ENCODE results near the gene NXF3.
"Not testable (repeated sequence)": the region's sequence is repeated elsewhere in the genome, so short reads cannot be mapped to it uniquely, and the experiment has no call there.

NXF3 gene

GRCh38 chrX:103092942-103093341, at the start of gene NXF3:
Gene NXF3, minus strand, starts transcription at chrX:103093143. Its CDS starts 120 bp downstream, at chrX:103093023.
- DNase-seq = no peak

DNA sequence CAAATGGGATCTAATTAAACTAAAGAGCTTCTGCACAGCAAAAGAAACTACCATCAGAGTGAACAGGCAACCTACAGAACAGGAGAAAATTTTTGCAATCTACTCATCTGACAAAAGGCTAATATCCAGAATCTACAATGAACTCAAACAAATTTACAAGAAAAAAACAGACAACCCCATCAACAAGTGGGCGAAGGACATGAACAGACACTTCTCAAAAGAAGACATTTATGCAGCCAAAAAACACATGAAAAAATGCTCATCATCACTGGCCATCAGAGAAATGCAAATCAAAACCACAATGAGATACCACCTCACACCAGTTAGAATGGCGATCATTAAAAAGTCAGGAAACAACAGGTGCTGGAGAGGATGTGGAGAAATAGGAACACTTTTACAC, 43.6 kb upstream of the NXF3 start:
- not testable (repeated sequence) for DNase-seq

DNA sequence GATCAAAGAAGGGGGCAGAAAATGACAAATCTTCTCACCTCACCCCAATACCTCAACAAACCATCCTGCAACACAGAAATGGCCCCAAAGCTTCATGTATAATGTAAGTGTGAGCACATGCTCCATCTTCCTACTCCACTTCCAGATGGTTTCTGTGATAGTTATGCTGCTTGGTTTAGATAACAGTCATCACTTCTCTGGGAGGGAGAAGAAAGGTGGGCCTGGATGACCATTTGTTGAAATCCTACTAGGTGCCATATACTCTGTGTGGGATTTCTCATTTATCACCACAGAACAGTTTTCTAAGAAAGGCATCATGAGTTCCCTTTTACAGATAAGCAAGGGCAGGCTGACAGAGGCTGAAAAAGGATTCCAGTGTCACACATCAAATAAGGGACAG, 31.3 kb upstream of the NXF3 start:
- no peak for DNase-seq

GRCh38 chrX:103120748-103121147, 27.8 kb upstream of the NXF3 start:
- DNase-seq = no peak

GRCh38 chrX:103116970-103117369, 24.0 kb upstream of the NXF3 start:
- not testable (repeated sequence) for DNase-seq

DNA sequence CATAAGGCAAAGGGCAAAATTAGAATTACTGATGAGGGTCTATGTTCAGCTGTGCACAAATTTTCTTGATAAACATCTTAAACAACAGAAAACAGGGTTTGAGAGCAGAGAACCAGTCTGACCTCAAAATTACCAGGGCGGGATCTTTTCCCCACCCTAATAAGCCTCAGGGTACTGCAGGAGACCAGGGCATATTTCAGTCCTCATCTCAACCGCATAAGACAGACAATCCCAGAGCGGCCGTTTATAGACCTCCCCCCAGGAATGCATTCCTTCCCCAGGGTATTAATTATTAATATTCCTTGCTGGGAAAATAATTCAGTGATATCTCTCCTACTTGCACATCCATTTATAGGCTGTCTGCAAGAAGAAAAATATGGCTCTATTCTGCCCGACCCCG, 16.6 kb upstream of the NXF3 start:
- DNase-seq = not testable (repeated sequence)

GRCh38 chrX:103107836-103108235, 14.9 kb upstream of the NXF3 start:
- DNase-seq = no peak

- DNase-seq = not testable (repeated sequence)
Measured at GRCh38 chrX:103107227-103107737, 14.3 kb upstream of the NXF3 start.

GRCh38 chrX:103104370-103104769, 11.4 kb upstream of the NXF3 start:
- DNase-seq = not testable (repeated sequence)

DNA sequence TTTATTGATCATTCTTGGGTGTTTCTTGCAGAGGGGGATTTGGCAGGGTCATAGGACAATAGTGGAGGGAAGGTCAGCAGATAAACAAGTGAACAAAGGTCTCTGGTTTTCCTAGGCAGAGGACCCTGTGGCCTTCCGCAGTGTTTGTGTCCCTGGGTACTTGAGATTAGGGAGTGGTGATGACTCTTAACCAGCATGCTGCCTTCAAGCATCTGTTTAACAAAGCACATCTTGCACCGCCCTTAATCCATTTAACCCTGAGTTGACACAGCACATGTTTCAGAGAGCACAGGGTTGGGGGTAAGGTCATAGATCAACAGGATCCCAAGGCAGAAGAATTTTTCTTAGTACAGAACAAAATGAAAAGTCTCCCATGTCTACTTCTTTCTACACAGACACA, 10.9 kb upstream of the NXF3 start:
- DNase-seq = not testable (repeated sequence)

- no peak for DNase-seq
Measured at GRCh38 chrX:103101299-103102042, 8.5 kb upstream of the NXF3 start.

GRCh38 chrX:103100484-103100883, 7.5 kb upstream of the NXF3 start:
- DNase-seq = no peak

- DNase-seq = no peak
Measured at GRCh38 chrX:103099691-103100090, 6.7 kb upstream of the NXF3 start.

DNA sequence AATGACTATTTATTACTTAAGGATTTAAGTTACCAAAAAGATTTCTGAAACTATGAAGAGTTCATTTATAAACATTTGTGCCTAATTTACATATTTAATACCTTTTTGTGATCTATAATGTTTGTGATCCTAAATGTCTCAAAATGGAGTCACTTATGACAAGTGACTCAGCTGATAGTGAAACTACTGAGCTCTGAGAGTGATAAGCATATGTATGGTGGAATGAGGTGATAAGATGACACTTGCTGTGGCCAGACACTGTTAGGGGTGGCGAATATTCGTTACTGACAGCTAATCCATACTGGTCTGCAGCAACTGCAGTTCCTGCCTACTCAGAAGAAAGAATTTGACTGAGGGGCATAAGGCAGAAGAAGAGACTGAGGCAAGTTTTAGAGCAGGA, 5.5 kb upstream of the NXF3 start:
- DNase-seq = no peak

GRCh38 chrX:103081051-103081450, 11.9 kb downstream of the NXF3 start:
- DNase-seq = no peak

DNA sequence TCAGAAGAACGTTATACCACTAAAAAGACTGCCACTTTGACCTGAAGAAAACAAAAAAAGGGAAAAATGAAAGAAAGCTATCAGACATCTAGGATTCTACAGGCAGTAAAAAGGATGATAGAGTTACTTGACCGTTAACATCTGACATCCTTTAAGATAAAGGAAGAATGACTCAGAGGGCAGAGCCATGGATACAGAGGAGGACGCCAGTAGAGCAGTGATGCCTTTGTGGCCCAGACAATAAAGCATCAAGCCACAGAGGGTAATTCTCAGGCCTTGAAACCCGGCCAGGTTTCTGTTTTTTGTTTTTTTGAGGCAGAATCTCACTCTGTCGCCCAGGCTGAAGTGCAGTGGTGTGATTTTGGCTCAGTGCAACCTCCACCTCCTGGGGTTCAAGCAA, 19.5 kb downstream of the NXF3 start:
- DNase-seq = no peak

GRCh38 chrX:103066606-103067005, 26.3 kb downstream of the NXF3 start:
- no peak for DNase-seq

DNA sequence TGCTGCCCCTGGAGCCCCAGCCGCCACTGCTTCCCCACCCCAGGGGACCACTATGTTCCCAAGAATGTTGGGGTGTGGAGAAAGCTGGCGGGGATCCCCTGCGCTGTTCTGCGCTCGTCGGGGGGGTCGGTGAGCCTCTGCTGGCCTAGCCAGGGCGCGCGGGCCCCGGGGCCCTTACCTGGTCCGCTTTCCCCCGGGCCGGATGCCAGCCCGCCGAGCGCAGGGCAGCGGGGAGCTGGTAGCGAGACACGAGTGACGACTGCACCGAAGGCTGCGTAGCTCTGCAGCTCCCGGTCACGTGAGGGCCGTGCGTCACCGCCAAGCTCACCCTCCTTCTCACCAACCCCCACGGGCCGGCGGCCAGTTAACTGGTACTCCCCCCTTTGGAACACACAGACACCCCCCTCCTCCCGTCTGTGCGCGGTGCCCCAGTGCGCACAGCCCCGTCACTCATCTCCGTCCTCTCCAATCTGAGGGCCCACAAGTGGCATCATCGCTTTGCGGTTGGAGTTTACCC, 29.0 kb downstream of the NXF3 start, which contains the start of gene BEX1:
BEX1 (minus strand) TSS at position 254 of the 517 bp plus-strand sequence. CDS start 897 bp downstream, outside the sequence.
- DNase-seq = peak; percentile 92 to 96

GRCh38 chrX:103063191-103063845, 29.6 kb downstream of the NXF3 start:
- DNase-seq = peak; percentile 68 to 74

GRCh38 chrX:103061486-103061885, 31.5 kb downstream of the NXF3 start:
- no peak for DNase-seq

DNA sequence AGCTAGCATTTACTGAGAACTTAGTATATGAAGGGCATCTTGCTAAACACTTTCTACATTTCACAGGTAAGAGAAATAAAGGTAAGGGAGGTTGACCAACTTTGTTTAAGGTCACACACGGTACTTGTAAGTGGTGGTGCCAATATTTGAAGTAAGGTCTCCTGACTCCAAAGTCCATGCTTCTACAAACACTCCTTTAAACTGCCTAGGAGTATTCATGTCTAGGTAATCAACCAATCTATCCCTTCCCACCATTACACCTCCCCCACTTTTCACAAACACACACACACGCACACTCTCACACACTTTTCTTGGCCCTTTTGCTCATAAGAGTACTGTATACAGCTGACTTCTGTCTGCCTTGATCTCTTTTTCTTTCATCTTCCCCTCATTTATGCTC, 36.0 kb downstream of the NXF3 start:
- DNase-seq = no peak

DNA sequence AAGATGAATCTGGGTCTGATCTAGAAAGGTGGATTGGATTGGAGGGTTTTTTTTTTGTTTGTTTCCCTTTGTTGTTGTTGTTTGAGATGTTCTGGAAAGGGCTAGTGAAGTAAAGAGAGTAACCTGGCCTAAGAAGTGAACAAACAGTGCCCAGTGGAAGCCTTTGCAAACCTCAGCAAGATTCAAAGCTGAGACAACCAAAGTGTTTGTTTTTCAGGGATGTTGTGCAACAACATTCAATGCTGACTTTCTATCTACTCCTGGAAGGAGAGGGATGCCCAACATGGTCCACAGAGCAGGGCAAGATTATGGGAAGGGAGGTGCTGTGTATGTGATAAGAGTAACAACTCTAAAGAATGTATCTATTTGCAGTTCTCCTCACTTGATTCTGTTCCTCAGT, 40.3 kb downstream of the NXF3 start:
- no peak for DNase-seq

- DNase-seq = peak in 1 of 2 experiments; percentile 15
Measured at GRCh38 chrX:103051260-103051789, 41.6 kb downstream of the NXF3 start.

DNA sequence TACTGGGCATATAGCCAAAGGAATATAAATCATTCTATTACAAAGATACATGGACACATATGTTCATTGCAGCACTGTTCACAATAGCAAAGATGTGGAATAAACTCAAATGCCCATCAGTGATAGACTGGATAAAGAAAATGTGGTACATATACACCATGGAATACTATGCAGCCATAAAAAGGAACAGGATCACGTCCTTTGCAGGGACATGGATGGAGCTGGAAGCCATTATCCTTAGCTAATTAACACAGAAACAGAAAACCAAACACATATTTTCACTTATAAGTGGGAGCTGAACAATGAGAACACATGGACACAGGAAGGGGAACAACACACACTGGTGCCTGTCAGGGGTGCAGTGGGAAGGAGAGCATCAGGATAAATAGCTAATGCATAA, 59.6 kb downstream of the NXF3 start:
- DNase-seq = not testable (repeated sequence)
